ENCODE data around the gene CDK17.
A peak's percentile ranks its signal among the peaks of the same experiment; 100 is the strongest.

Gene CDK17

GRCh38 chr12:96403870-96404269, 3.6 kb upstream of the CDK17 start:
- TF ChIP-seq EP300 (IDR thresholded peaks at IDR 0.05; ENCODE audit: borderline replicate concordance) (no peak), TAF1 (IDR thresholded peaks at IDR 0.05; ENCODE audit: low read depth) (no peak), TCF12 (IDR thresholded peaks at IDR 0.05; ENCODE audit: low read depth) (no peak), TEAD4 (IDR thresholded peaks at IDR 0.05) (no peak), ZBTB7A (IDR thresholded peaks at IDR 0.05; ENCODE audit: low read depth) (no peak), REST (IDR thresholded peaks at IDR 0.05; ENCODE audit: low read depth) (no peak), NFIC (IDR thresholded peaks at IDR 0.05) (no peak), USF1 (IDR thresholded peaks at IDR 0.05) (no peak), YY1 (IDR thresholded peaks at IDR 0.05; ENCODE audit: low read depth) (no peak), RAD21 (IDR thresholded peaks at IDR 0.05; ENCODE audit: low read depth) (no peak), CEBPB (IDR thresholded peaks at IDR 0.05) (no peak), FOXM1 (IDR thresholded peaks at IDR 0.05; ENCODE audit: borderline replicate concordance, low read depth) (no peak), EGR1 (IDR thresholded peaks at IDR 0.05) (no peak), CREB1 (IDR thresholded peaks at IDR 0.05; ENCODE audit: low read depth) (no peak), MAX (IDR thresholded peaks at IDR 0.05) (no peak)

- TF ChIP-seq USF1 (IDR thresholded peaks at IDR 0.05), result no peak
- TF ChIP-seq ZBTB7A (IDR thresholded peaks at IDR 0.05; ENCODE audit: low read depth), result no peak
- no peak for TF ChIP-seq EP300 (IDR thresholded peaks at IDR 0.05; ENCODE audit: borderline replicate concordance)
- TF ChIP-seq TCF12 (IDR thresholded peaks at IDR 0.05; ENCODE audit: low read depth), result no peak
- TF ChIP-seq TEAD4 (IDR thresholded peaks at IDR 0.05), result no peak
- no peak for TF ChIP-seq REST (IDR thresholded peaks at IDR 0.05; ENCODE audit: low read depth)
- no peak for TF ChIP-seq CEBPB (IDR thresholded peaks at IDR 0.05)
- TF ChIP-seq NFIC (IDR thresholded peaks at IDR 0.05), result no peak
- no peak for TF ChIP-seq EGR1 (IDR thresholded peaks at IDR 0.05)
- TF ChIP-seq YY1 (IDR thresholded peaks at IDR 0.05; ENCODE audit: low read depth), result no peak
- TF ChIP-seq RAD21 (IDR thresholded peaks at IDR 0.05; ENCODE audit: low read depth), result no peak
- TF ChIP-seq MAX (IDR thresholded peaks at IDR 0.05), result no peak
- TF ChIP-seq FOXM1 (IDR thresholded peaks at IDR 0.05; ENCODE audit: borderline replicate concordance, low read depth), result no peak
- no peak for TF ChIP-seq TAF1 (IDR thresholded peaks at IDR 0.05; ENCODE audit: low read depth)
- no peak for TF ChIP-seq CREB1 (IDR thresholded peaks at IDR 0.05; ENCODE audit: low read depth)
These were observed 1.8 kb upstream of the CDK17 start for GRCh38 chr12:96402061-96402460.

GRCh38 chr12:96401076-96401871, 1.0 kb upstream of the CDK17 start:
- peak; percentile 18 for TF ChIP-seq RAD21 (IDR thresholded peaks at IDR 0.05; ENCODE audit: low read depth)
- no peak for TF ChIP-seq REST (IDR thresholded peaks at IDR 0.05; ENCODE audit: low read depth)

GRCh38 chr12:96400631-96401075, 414 bp upstream of the CDK17 start:
- TF ChIP-seq USF1 (IDR thresholded peaks at IDR 0.05) (no peak), REST (IDR thresholded peaks at IDR 0.05; ENCODE audit: low read depth) (no peak)
